Mucosa of rectum (tissue), 2 donors: ENCODE results near the gene HOXD9.

Experiments
- H3K27ac ChIP-seq, 2 donors: one replicate each; pipeline ENCODE4 v1.7.0; 2013; ENCODE audit warnings: inconsistent platforms in 2 of 2, low read depth in 2 of 2, low read length in 2 of 2
- H3K27me3 ChIP-seq, 2 donors: one replicate each; pipeline ENCODE4 v1.7.0; 2013; ENCODE audit warnings: low read length in 2 of 2; ENCODE audit not compliant: control insufficient read depth in 2 of 2, insufficient read depth in 2 of 2
- H3K36me3 ChIP-seq, 2 donors: one replicate each; pipeline ENCODE4 v1.7.0; 2013; ENCODE audit warnings: low read length in 2 of 2; ENCODE audit not compliant: control insufficient read depth in 2 of 2, insufficient read depth in 2 of 2
- H3K4me1 ChIP-seq, 2 donors: one replicate each; pipeline ENCODE4 v1.7.0; 2013; ENCODE audit warnings: low read length in 2 of 2, mild to moderate bottlenecking in 1 of 2; ENCODE audit not compliant: control insufficient read depth in 2 of 2, insufficient read depth in 2 of 2
- H3K4me3 ChIP-seq, 2 donors: one replicate each; pipeline ENCODE4 v1.7.0; 2013; ENCODE audit warnings: low read length in 2 of 2
- H3K9ac ChIP-seq, 2 donors: one replicate each; pipeline ENCODE4 v1.7.0; 2013; ENCODE audit warnings: low read length in 2 of 2, low read depth in 1 of 2, mild to moderate bottlenecking in 1 of 2
- H3K9me3 ChIP-seq, 2 donors: one replicate each; pipeline ENCODE4 v1.7.0; 2013; ENCODE audit warnings: low read length in 2 of 2; ENCODE audit not compliant: control insufficient read depth in 2 of 2
- donor health status: healthy.
- donor health status: Normal muscosa, but diverticular disease.

Gene HOXD9

DNA sequence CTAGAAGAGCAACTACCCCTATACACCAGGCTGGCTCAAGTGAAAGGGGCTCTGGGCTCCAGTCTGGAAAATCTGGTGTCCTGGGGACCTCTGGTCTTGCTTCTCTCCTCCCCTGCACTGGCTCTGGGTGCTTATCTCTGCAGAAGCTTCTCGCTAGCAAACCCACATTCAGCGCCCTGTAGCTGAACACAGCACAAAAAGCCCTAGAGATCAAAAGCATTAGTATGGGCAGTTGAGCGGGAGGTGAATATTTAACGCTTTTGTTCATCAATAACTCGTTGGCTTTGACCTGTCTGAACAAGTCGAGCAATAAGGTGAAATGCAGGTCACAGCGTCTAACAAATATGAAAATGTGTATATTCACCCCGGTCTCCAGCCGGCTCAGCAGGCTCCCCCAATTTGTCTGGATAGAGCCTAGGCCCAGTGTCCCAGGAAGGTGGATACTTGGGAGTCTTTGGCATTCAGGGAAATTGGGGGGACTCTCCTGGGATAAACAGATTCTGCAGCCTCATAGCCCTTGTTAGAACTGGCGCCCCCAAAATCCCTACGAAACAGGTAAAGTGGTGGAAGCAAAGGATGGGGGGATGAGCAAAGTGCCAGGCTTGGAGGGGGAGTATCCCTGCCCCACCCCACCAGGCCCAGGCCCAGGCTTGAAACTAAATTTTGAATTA is 26.4 kb downstream of the HOXD9 start:
- Histone ChIP-seq H3K9ac (no peak overlapping the region), H3K27ac (no peak overlapping the region), H3K9me3 (no peaks in the 10 kb centered on the region), H3K4me3 (no peak overlapping the region), H3K36me3 (peaks cover 0 to 6% of the 10 kb centered on the region in 2 donors), H3K27me3 (peaks cover 0 to 4% of the 10 kb centered on the region in 2 donors), H3K4me1 (peaks cover 9 to 22% of the 10 kb centered on the region in 2 donors)

DNA sequence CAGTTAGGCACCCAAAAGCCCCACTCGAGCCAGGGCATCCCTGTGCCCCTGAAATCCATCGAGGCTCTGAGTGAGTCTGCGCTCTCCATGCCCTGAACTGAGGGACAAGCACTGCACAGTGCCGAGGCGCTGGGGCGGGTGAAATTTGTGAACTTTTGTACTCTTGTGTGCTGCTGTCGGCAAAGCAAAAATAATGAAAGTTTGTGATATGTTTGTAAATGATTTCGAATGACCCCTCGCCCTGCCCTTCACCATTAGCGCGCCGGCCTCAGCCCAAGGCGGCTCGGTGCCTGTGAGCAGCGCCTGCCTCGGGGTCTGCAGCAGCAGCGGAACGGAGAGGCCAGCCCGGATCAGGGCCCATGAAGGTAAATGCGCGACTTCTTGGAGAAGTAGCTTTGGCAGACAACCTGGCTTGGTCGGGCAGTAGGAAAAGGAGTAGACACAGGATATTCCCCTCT is 27.0 kb downstream of the HOXD9 start:
- no peak overlapping the region for H3K27ac ChIP-seq
- no peaks in the 10 kb centered on the region for H3K9me3 ChIP-seq
- H3K4me1 ChIP-seq = peaks cover 9 to 22% of the 10 kb centered on the region in 2 donors
- peaks cover 0 to 6% of the 10 kb centered on the region in 2 donors for H3K36me3 ChIP-seq
- H3K9ac ChIP-seq = no peak overlapping the region
- H3K4me3 ChIP-seq = no peak overlapping the region
- H3K27me3 ChIP-seq = peaks cover 0 to 4% of the 10 kb centered on the region in 2 donors

DNA sequence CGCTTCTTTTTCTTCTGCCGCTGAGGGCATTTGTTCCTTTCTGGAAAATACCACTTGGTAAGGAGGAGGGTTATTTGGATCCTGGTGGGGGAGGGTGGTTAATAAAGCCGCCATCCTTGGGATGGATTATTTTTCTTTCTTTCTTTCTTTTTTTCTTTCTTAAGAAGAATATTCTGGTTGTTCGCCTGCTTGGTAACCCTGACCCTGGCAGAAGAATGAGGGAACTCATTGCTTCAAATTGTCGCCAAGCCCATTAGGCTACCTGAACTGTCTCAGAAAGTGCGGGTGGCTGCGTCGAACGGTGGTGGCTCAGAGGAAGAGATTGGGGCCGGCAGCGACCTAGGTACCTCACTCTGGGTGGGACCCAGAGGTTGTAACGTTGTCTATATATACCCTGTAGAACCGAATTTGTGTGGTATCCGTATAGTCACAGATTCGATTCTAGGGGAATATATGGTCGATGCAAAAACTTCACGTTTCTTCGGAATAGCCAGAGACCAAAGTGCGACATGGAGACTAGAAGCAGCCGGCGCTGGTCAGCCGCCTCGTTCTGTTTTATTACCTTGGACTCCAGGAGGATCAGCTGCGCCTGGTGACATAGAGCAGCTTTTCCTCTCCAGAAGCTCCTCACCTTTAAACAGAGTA is 27.5 kb downstream of the HOXD9 start:
- H3K9me3 ChIP-seq = no peaks in the 10 kb centered on the region
- H3K9ac ChIP-seq = no peak overlapping the region
- no peak overlapping the region for H3K27ac ChIP-seq
- H3K4me1 ChIP-seq = peaks cover 6 to 18% of the 10 kb centered on the region in 2 donors
- H3K27me3 ChIP-seq = peaks cover 0 to 4% of the 10 kb centered on the region in 2 donors
- H3K36me3 ChIP-seq = peaks cover 0 to 6% of the 10 kb centered on the region in 2 donors
- no peak overlapping the region for H3K4me3 ChIP-seq

DNA sequence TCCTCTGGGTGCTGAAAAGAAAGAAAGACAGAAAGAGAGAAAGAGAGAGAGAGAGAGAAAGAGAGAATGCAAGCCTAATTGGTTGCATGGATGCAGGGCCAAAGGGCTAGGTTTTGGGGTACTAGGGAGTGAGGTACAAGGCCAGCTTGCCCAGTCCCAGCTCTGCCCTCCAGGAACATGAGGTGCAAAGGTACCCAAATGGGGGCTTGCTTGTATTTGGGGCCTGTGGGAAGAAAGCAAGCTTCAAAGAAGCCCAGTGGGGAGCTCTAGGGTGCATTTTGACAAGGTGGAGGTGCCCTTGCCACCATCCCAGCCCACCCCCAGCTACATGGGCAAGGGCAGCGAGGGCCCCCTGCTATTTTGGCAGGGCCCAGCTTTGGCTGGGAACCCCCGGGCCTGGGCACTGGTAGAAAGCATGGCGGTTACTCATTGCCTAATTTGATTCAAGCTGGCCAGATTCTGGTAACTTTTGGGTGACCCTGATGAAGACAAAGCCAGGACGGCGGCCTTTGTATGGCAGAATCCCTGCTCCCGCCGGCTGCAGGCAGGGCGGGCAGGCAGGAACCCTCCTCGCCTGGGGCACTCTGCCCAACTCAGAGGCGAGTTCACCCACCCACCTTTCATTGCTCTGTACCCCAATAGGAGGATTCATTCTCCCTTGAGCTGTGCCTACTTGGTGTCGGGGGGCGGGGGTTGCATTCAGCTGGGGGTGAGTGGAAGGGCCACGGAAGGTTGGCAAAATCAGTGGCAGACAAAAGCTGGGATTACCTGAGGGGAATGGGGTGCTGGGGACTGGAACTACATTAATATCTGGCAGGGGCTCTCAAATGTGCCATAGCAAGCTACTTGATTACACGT is 28.3 kb downstream of the HOXD9 start:
- H3K4me3 ChIP-seq = no peak overlapping the region
- H3K4me1 ChIP-seq = peaks cover 0 to 11% of the 10 kb centered on the region in 2 donors
- H3K27ac ChIP-seq = no peak overlapping the region
- H3K27me3 ChIP-seq = peaks cover 0 to 4% of the 10 kb centered on the region in 2 donors
- H3K36me3 ChIP-seq = peaks cover 0 to 6% of the 10 kb centered on the region in 2 donors
- H3K9me3 ChIP-seq = no peaks in the 10 kb centered on the region
- no peak overlapping the region for H3K9ac ChIP-seq

DNA sequence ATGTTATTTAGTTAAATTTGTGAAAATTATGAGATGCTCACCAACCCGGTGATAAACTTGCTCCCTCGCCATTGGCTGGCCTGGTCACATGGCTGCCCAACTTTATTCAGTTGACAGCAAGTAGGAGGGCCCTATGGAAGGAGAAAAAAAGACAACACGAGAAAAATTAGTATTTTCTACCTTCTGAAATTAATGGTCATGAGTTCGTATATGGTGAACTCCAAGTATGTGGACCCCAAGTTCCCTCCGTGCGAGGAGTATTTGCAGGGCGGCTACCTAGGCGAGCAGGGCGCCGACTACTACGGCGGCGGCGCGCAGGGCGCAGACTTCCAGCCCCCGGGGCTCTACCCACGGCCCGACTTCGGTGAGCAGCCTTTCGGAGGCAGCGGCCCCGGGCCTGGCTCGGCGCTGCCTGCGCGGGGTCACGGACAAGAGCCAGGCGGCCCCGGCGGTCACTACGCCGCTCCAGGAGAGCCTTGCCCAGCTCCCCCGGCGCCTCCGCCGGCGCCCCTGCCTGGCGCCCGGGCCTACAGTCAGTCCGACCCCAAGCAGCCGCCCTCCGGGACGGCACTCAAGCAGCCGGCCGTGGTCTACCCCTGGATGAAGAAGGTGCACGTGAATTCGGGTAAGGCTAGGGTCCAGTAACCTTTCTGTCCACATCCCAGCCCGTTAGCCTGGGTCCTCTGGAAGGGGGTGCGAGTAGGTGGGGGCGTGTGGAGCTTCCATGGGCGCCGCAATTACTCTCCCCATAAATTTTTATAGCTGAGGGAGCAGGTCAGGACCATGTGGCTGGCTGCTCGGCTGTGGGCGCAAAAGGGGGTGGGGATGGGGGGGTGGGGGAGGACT is 29.1 kb downstream of the HOXD9 start, which contains the start of gene HOXD4:
Gene HOXD4 (plus strand): TSS at position 109 of the 846 bp plus-strand sequence. CDS start 84 bp downstream, at position 193.
- H3K4me3 ChIP-seq = no peak within 1 kb of the TSS

DNA sequence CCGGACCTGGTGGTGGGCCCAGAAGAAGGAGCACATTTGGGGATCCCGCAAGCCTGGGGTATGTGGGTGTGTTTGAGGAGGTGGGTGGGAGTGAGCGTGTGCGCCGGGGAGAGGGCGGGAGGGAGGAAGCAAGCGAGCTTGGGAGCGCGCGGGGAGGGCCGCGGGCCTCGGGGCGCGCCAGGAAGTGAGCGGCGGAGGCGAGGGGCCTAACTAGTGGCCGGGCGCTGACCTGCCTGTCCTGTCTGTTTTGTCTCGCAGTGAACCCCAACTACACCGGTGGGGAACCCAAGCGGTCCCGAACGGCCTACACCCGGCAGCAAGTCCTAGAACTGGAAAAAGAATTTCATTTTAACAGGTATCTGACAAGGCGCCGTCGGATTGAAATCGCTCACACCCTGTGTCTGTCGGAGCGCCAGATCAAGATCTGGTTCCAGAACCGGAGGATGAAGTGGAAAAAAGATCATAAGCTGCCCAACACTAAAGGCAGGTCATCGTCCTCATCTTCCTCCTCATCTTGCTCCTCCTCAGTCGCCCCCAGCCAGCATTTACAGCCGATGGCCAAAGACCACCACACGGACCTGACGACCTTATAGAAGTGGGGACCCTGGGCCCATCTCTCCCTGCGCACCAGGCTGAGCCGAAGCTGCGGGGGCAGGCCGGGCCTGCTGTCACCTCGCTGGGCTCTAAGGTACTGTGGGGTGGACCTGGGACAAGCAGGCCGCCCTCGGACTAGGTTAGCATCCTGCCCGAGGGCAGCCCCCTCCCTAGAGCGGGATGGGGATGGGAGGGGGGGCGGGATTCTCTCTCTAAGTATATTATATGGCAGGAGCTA is 30.0 kb downstream of the HOXD9 start:
- H3K4me3 ChIP-seq = no peak overlapping the region
- no peaks in the 10 kb centered on the region for H3K9me3 ChIP-seq
- no peak overlapping the region for H3K27ac ChIP-seq
- H3K27me3 ChIP-seq = peaks cover 0 to 8% of the 10 kb centered on the region in 2 donors
- no peaks in the 10 kb centered on the region for H3K4me1 ChIP-seq
- no peak overlapping the region for H3K9ac ChIP-seq
- H3K36me3 ChIP-seq = peaks cover 0 to 6% of the 10 kb centered on the region in 2 donors

More for the DNA sequence above, 29.1 kb downstream of the HOXD9 start, which contains the start of gene HOXD4:
- no peaks in the 10 kb centered on the region for H3K9me3 ChIP-seq
- H3K4me1 ChIP-seq = peaks cover 0 to 2% of the 10 kb centered on the region in 2 donors
- H3K36me3 ChIP-seq = peaks cover 0 to 6% of the 10 kb centered on the region in 2 donors
- peaks cover 0 to 5% of the 10 kb centered on the region in 2 donors for H3K27me3 ChIP-seq
- no peak within 1 kb of the TSS for H3K9ac ChIP-seq
- H3K27ac ChIP-seq = no peak within 1 kb of the TSS

DNA sequence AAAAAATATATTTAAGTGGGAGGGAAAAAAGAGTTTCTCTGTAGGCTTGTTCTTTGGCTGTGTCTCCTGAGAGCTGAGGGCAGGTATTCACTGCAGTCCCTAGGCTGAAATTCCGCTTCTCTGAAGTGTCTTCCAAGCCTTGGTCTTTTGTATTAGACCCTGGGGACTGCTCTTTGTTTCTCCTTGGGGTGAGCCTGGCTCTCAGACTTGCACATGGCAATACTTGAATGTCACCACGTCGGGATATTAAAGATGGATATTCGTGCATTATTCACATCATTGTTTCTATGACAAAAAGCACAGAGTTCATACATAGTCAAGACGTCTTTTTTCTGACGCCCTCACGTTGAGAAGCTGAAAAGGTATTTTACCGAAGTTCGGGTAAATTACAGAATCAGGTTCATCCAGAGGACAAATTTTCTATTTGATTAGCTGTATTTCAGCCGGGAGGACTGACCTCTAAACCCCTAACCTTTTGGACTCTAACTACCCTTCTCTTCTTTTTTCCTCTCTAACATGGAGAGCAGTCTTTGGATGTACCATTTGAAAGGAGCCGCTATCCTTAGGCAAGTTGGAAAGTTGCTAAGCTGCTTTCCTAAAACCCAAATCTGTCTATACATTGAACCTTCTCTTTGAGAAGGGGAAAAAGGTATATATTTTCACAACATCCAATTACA is 32.2 kb downstream of the HOXD9 start:
- peaks cover 0 to 9% of the 10 kb centered on the region in 2 donors for H3K27me3 ChIP-seq
- H3K27ac ChIP-seq = no peak overlapping the region
- H3K36me3 ChIP-seq = peaks cover 0 to 6% of the 10 kb centered on the region in 2 donors
- no peaks in the 10 kb centered on the region for H3K4me1 ChIP-seq
- no peaks in the 10 kb centered on the region for H3K9me3 ChIP-seq
- no peak overlapping the region for H3K9ac ChIP-seq
- H3K4me3 ChIP-seq = no peak overlapping the region

DNA sequence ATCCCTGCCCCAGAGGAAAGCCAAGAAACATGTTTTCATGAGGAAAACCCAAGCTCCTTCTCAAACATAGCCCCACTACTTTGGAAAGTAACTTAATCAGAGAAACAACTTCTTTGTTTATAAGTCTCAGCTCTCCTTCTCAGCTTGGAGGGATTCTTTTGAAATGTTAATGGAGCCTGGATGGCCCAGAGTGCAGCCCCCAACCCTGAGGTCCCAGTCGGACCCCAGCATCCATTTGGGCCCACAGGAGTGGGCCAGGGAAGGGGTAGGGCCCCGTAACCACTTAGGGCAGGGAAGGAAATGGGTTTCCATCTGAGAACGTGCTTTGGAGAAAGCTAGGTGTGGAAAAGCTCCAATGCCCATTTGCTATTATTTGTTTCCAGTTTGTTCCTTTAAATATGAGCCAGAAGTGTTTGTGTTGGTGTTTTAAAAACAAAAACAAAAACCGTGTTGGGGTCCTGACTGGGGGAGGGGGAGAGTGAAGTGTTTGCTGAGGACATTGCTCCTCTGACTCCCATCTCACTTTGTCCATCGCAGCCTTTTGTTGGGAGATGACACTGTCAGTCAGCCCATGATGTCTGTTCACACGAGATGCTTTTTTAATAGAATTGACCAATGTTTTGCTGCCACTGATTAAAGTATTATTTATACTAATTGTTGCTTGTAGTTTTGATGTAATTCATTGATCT is 33.0 kb downstream of the HOXD9 start:
- peaks cover 0 to 4% of the 10 kb centered on the region in 2 donors for H3K36me3 ChIP-seq
- peaks cover 0 to 11% of the 10 kb centered on the region in 2 donors for H3K27me3 ChIP-seq
- H3K4me1 ChIP-seq = peaks cover 0 to 3% of the 10 kb centered on the region in 2 donors
- H3K4me3 ChIP-seq = no peak overlapping the region
- H3K9ac ChIP-seq = no peak overlapping the region
- no peaks in the 10 kb centered on the region for H3K9me3 ChIP-seq
- H3K27ac ChIP-seq = no peak overlapping the region
